CD4-positive, alpha-beta T cell treated with Interferon alpha-2 for 1 hour (primary cell): ENCODE results near the gene HEATR1.
"Not testable (repeated sequence)": the region's sequence is repeated elsewhere in the genome, so short reads cannot be mapped to it uniquely, and the experiment has no call there.

Source experiments
- DNase-seq, 2 donors: peaks; one replicate each; pipeline ENCODE4 v3.0.0-alpha.2; 2020 to 2022

HEATR1 gene

GRCh38 chr1:236603991-236604904 is at the start of gene HEATR1:
Gene HEATR1, minus strand, starts transcription at chr1:236604516. Its CDS starts 421 bp downstream, at chr1:236604095.
- peak; percentile 84 to 90 for DNase-seq

- DNase-seq, result no peak
Observed at GRCh38 chr1:236645016-236645680, 40.8 kb upstream of the HEATR1 start.

- no peak for DNase-seq
Observed at GRCh38 chr1:236642763-236643162, 38.4 kb upstream of the HEATR1 start.

GRCh38 chr1:236639686-236640085 is 35.4 kb upstream of the HEATR1 start:
- no peak for DNase-seq

- DNase-seq, result no peak
Observed at GRCh38 chr1:236638945-236639344, 34.6 kb upstream of the HEATR1 start.

- DNase-seq, result no peak
Observed at GRCh38 chr1:236636017-236636416, 31.7 kb upstream of the HEATR1 start.

- no peak for DNase-seq
Observed at GRCh38 chr1:236627727-236628408, 23.6 kb upstream of the HEATR1 start.

GRCh38 chr1:236623371-236624166 is 19.3 kb upstream of the HEATR1 start:
- no peak for DNase-seq

GRCh38 chr1:236622407-236622806 is 18.1 kb upstream of the HEATR1 start:
- DNase-seq, result no peak

GRCh38 chr1:236619398-236619797 is 15.1 kb upstream of the HEATR1 start:
- DNase-seq, result no peak

- DNase-seq, result no peak
Observed at GRCh38 chr1:236618507-236618906, 14.2 kb upstream of the HEATR1 start.

GRCh38 chr1:236615399-236616148 is 11.3 kb upstream of the HEATR1 start:
- DNase-seq, result no peak

- DNase-seq, result no peak
Observed at GRCh38 chr1:236612349-236612748, 8.0 kb upstream of the HEATR1 start.

GRCh38 chr1:236608930-236609726 is 4.8 kb upstream of the HEATR1 start:
- DNase-seq, result no peak

- DNase-seq, result not testable (repeated sequence)
Observed at GRCh38 chr1:236607597-236607996, 3.3 kb upstream of the HEATR1 start.

GRCh38 chr1:236604905-236605806 is 840 bp upstream of the HEATR1 start:
- DNase-seq, result no peak

- DNase-seq, result no peak
Observed at GRCh38 chr1:236602171-236602570, 2.1 kb downstream of the HEATR1 start.

- no peak for DNase-seq
Observed at GRCh38 chr1:236590553-236591150, 13.7 kb downstream of the HEATR1 start.

GRCh38 chr1:236589531-236589930 is 14.8 kb downstream of the HEATR1 start:
- no peak for DNase-seq
